ENCODE measurements around the gene SLC22A8. TPM values are rescaled to one million over a fixed set of nuclear protein-coding genes. Genes with fewer than 3 reads are reported as not detected.
"Not testable (repeated sequence)": the region's sequence is repeated elsewhere in the genome, so short reads cannot be mapped to it uniquely, and the experiment has no call there.

SLC22A8 gene, protein sequence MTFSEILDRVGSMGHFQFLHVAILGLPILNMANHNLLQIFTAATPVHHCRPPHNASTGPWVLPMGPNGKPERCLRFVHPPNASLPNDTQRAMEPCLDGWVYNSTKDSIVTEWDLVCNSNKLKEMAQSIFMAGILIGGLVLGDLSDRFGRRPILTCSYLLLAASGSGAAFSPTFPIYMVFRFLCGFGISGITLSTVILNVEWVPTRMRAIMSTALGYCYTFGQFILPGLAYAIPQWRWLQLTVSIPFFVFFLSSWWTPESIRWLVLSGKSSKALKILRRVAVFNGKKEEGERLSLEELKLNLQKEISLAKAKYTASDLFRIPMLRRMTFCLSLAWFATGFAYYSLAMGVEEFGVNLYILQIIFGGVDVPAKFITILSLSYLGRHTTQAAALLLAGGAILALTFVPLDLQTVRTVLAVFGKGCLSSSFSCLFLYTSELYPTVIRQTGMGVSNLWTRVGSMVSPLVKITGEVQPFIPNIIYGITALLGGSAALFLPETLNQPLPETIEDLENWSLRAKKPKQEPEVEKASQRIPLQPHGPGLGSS
- total RNA-seq (2021; ENCODE audit: unreplicated experiment) (not detected), Bru-seq, nascent RNA (not detected), BruChase-seq, experiment 1, labeled RNA remaining after a 2-hour chase (percentile 4 among the genes with signal in this experiment), BruChase-seq, experiment 2, labeled RNA remaining after a 6-hour chase (not detected)
- polyA plus RNA-seq (2012; ENCODE audit: insufficient read length): not detected
- long read RNA-seq: 0 reads

GRCh38 chr11:63015521-63016215 is at the start of gene SLC22A8:
SLC22A8 (minus strand) TSS chr11:63015841; CDS start chr11:63014958, 883 bp downstream.
- intact Hi-C loops (cut with micrococcal nuclease; ENCODE audit: unreplicated experiment) (no loop called here), in situ Hi-C loops (cut with HindIII; ENCODE audit: low pct_unique_long_range_greater_than_20kb, low sequenced_read_pairs) (no loop called here)
- Histone ChIP-seq H3K4me1 (ENCODE audit: control insufficient read depth, insufficient read depth, low read length) (peaks cover 10% of the 10 kb centered on the region), H3K36me3 (ENCODE audit: control insufficient read depth, insufficient read depth, low read length) (no peaks in the 10 kb centered on the region), H3K4me3 (ENCODE audit: low read depth in 2 of 2, low read length in 2 of 2) (no peak within 1 kb of the TSS), H3K27me3 (ENCODE audit: control insufficient read depth, insufficient read depth, low read length) (no peaks in the 10 kb centered on the region; the same call in 1 of the 2 replicates), H3K9me3 (ENCODE audit: control insufficient read depth, insufficient read depth, low read depth, low read length) (no peaks in the 10 kb centered on the region), H3K27ac (ENCODE audit: low read length) (no peak within 1 kb of the TSS)
- DNase-seq (ENCODE audit: low read depth, low spot score) (no peak), ATAC-seq (no peak)
- TF ChIP-seq, protein P1, sequence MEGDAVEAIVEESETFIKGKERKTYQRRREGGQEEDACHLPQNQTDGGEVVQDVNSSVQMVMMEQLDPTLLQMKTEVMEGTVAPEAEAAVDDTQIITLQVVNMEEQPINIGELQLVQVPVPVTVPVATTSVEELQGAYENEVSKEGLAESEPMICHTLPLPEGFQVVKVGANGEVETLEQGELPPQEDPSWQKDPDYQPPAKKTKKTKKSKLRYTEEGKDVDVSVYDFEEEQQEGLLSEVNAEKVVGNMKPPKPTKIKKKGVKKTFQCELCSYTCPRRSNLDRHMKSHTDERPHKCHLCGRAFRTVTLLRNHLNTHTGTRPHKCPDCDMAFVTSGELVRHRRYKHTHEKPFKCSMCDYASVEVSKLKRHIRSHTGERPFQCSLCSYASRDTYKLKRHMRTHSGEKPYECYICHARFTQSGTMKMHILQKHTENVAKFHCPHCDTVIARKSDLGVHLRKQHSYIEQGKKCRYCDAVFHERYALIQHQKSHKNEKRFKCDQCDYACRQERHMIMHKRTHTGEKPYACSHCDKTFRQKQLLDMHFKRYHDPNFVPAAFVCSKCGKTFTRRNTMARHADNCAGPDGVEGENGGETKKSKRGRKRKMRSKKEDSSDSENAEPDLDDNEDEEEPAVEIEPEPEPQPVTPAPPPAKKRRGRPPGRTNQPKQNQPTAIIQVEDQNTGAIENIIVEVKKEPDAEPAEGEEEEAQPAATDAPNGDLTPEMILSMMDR (IDR thresholded peaks at IDR 0.05): no peak
- TF ChIP-seq SIN3A (IDR thresholded peaks at IDR 0.05; ENCODE audit: borderline replicate concordance, insufficient read depth, low read depth, low read length): no peak
- no peak for TF ChIP-seq REST (IDR thresholded peaks at IDR 0.05; ENCODE audit: insufficient read depth in 1 of 2, low read depth in 2 of 2, low read length in 1 of 2)
- ChIA-PET CTCF (no interaction called here), POLR2A (no interaction called here)
- no TSS peak for BruUV-seq (replicated peaks)

DNA sequence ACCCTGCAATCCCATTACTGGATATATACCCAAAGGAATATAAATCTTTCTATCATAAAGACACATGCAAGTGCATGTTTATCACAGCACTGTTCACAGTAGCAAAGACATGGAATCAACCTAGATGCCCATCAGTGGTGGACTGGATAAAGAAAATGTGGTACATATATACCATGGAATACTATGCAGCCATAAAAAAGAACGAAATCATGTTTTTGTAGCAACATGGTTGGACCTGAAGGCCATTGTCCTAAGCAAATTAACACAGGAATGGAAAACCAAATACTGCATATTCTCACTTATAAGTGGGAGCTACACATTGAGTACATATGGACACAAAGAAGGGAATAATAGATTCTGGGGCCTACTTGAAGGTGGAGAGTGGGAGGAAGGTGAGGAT is 30.6 kb upstream of the SLC22A8 start:
- POLR2A ChIA-PET; intact Hi-C loops (cut with micrococcal nuclease; ENCODE audit: unreplicated experiment); ATAC-seq: not testable (repeated sequence)

GRCh38 chr11:63042596-63042995 is 27.0 kb upstream of the SLC22A8 start:
- POLR2A ChIA-PET: no interaction called here
- DNase-seq (ENCODE audit: low read depth, low spot score): no peak

More for the DNA sequence above, 30.6 kb upstream of the SLC22A8 start:
- H3K9me3 ChIP-seq (ENCODE audit: control insufficient read depth, insufficient read depth, low read depth, low read length); H3K27ac ChIP-seq (ENCODE audit: low read length); in situ Hi-C loops (cut with HindIII; ENCODE audit: low pct_unique_long_range_greater_than_20kb, low sequenced_read_pairs); CTCF ChIA-PET; BruUV-seq (replicated peaks); H3K4me3 ChIP-seq (ENCODE audit: low read depth in 2 of 2, low read length in 2 of 2); DNase-seq (ENCODE audit: low read depth, low spot score); H3K27me3 ChIP-seq (ENCODE audit: control insufficient read depth, insufficient read depth, low read length); H3K36me3 ChIP-seq (ENCODE audit: control insufficient read depth, insufficient read depth, low read length); H3K4me1 ChIP-seq (ENCODE audit: control insufficient read depth, insufficient read depth, low read length): not testable (repeated sequence)

More at GRCh38 chr11:63042596-63042995, 27.0 kb upstream of the SLC22A8 start:
- CTCF ChIA-PET: no interaction called here
- Histone ChIP-seq H3K4me3 (ENCODE audit: low read depth in 2 of 2, low read length in 2 of 2) (no peak overlapping the region), H3K4me1 (ENCODE audit: control insufficient read depth, insufficient read depth, low read length) (no peaks in the 10 kb centered on the region), H3K27me3 (ENCODE audit: control insufficient read depth, insufficient read depth, low read length) (no peaks in the 10 kb centered on the region; the same call in 1 of the 2 replicates), H3K9me3 (ENCODE audit: control insufficient read depth, insufficient read depth, low read depth, low read length) (no peaks in the 10 kb centered on the region), H3K27ac (ENCODE audit: low read length) (no peak overlapping the region), H3K36me3 (ENCODE audit: control insufficient read depth, insufficient read depth, low read length) (no peaks in the 10 kb centered on the region)
- no peak for ATAC-seq
- in situ Hi-C loops (cut with HindIII; ENCODE audit: low pct_unique_long_range_greater_than_20kb, low sequenced_read_pairs) (no loop called here), intact Hi-C loops (cut with micrococcal nuclease; ENCODE audit: unreplicated experiment) (no loop called here)
- no TSS peak for BruUV-seq (replicated peaks)
- TF ChIP-seq SIN3A (IDR thresholded peaks at IDR 0.05; ENCODE audit: borderline replicate concordance, insufficient read depth, low read depth, low read length) (no peak), TCF7L2 (IDR thresholded peaks at IDR 0.05; ENCODE audit: low read depth, low read length) (no peak), POLR2AphosphoS5 (IDR thresholded peaks at IDR 0.05; ENCODE audit: low read depth, low read length) (no peak), REST (IDR thresholded peaks at IDR 0.05; ENCODE audit: insufficient read depth in 1 of 2, low read depth in 2 of 2, low read length in 1 of 2) (no peak)
- TF ChIP-seq, protein P1 (IDR thresholded peaks at IDR 0.05): no peak

All from Panc1 (cell line).